ENCODE measurements around the gene SPR. TPM values are rescaled to one million over a fixed set of nuclear protein-coding genes. Genes with fewer than 3 reads are reported as not detected.

The SPR gene
- total and polyA plus RNA-seq, 2 of the 13 experiments (the other 11 are each of a cell fraction or from before 2014, with no cell fraction given), result 34.0 to 96.0 TPM

GRCh38 chr2:72883356-72883962 is 3.7 kb upstream of the SPR start (continued):
- TF ChIP-seq ZKSCAN5 (CRISPR knock-in tag; IDR thresholded peaks at IDR 0.05), result no peak
- no peak for TF ChIP-seq SNAPC5 (CRISPR knock-in tag; IDR thresholded peaks at IDR 0.05; ENCODE audit: borderline replicate concordance)
- peak; percentile 65; the same call in 1 of the 2 replicates for TF ChIP-seq CREB3 (CRISPR knock-in tag; IDR thresholded peaks at IDR 0.05)
- TF ChIP-seq, protein P1, sequence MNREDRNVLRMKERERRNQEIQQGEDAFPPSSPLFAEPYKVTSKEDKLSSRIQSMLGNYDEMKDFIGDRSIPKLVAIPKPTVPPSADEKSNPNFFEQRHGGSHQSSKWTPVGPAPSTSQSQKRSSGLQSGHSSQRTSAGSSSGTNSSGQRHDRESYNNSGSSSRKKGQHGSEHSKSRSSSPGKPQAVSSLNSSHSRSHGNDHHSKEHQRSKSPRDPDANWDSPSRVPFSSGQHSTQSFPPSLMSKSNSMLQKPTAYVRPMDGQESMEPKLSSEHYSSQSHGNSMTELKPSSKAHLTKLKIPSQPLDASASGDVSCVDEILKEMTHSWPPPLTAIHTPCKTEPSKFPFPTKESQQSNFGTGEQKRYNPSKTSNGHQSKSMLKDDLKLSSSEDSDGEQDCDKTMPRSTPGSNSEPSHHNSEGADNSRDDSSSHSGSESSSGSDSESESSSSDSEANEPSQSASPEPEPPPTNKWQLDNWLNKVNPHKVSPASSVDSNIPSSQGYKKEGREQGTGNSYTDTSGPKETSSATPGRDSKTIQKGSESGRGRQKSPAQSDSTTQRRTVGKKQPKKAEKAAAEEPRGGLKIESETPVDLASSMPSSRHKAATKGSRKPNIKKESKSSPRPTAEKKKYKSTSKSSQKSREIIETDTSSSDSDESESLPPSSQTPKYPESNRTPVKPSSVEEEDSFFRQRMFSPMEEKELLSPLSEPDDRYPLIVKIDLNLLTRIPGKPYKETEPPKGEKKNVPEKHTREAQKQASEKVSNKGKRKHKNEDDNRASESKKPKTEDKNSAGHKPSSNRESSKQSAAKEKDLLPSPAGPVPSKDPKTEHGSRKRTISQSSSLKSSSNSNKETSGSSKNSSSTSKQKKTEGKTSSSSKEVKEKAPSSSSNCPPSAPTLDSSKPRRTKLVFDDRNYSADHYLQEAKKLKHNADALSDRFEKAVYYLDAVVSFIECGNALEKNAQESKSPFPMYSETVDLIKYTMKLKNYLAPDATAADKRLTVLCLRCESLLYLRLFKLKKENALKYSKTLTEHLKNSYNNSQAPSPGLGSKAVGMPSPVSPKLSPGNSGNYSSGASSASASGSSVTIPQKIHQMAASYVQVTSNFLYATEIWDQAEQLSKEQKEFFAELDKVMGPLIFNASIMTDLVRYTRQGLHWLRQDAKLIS (CRISPR knock-in tag; IDR thresholded peaks at IDR 0.05), result no peak
- TF ChIP-seq NR2F6 (IDR thresholded peaks at IDR 0.05), result no peak
- 0 out of 2 replicates have a peak, but pooled peaks have one; percentile 17 for TF ChIP-seq NR2F6 (CRISPR knock-in tag; IDR thresholded peaks at IDR 0.05)
- no peak for TF ChIP-seq NFE2L1 (CRISPR knock-in tag; IDR thresholded peaks at IDR 0.05; ENCODE audit: borderline replicate concordance)
- peak; percentile 75 for TF ChIP-seq ZBTB43 (CRISPR knock-in tag; conservative IDR thresholded peaks at IDR 0.05)
- TF ChIP-seq KDM2A (CRISPR knock-in tag; IDR thresholded peaks at IDR 0.05; ENCODE audit: borderline replicate concordance, low read depth), result peak; percentile 64
- TF ChIP-seq GTF3A (CRISPR knock-in tag; conservative IDR thresholded peaks at IDR 0.05), result no peak
- TF ChIP-seq ZNF577 (CRISPR knock-in tag; IDR thresholded peaks at IDR 0.05; ENCODE audit: borderline replicate concordance, low read depth), result 0 out of 2 replicates have a peak, but pooled peaks have one; percentile 49
- TF ChIP-seq PHF8 (CRISPR knock-in tag; IDR thresholded peaks at IDR 0.05), result no peak
- TF ChIP-seq MAF1 (CRISPR knock-in tag; IDR thresholded peaks at IDR 0.05; ENCODE audit: borderline replicate concordance), result peak; percentile 56; the same call in 1 of the 2 replicates
- no peak for TF ChIP-seq RFX1 (IDR thresholded peaks at IDR 0.05)
- TF ChIP-seq ZNF572 (CRISPR knock-in tag; IDR thresholded peaks at IDR 0.05), result no peak
- TF ChIP-seq SRY (CRISPR knock-in tag; IDR thresholded peaks at IDR 0.05), result peak; percentile 52; the same call in 1 of the 2 replicates
- TF ChIP-seq PRDM15 (CRISPR knock-in tag; IDR thresholded peaks at IDR 0.05), result peak; percentile 74; the same call in 1 of the 2 replicates
- no peak for TF ChIP-seq THAP7 (CRISPR knock-in tag; IDR thresholded peaks at IDR 0.05)
